ENCODE measurements around the gene CEMIP2.
"Not testable (repeated sequence)": the region's sequence is repeated elsewhere in the genome, so short reads cannot be mapped to it uniquely, and the experiment has no call there.

CEMIP2 gene, protein sequence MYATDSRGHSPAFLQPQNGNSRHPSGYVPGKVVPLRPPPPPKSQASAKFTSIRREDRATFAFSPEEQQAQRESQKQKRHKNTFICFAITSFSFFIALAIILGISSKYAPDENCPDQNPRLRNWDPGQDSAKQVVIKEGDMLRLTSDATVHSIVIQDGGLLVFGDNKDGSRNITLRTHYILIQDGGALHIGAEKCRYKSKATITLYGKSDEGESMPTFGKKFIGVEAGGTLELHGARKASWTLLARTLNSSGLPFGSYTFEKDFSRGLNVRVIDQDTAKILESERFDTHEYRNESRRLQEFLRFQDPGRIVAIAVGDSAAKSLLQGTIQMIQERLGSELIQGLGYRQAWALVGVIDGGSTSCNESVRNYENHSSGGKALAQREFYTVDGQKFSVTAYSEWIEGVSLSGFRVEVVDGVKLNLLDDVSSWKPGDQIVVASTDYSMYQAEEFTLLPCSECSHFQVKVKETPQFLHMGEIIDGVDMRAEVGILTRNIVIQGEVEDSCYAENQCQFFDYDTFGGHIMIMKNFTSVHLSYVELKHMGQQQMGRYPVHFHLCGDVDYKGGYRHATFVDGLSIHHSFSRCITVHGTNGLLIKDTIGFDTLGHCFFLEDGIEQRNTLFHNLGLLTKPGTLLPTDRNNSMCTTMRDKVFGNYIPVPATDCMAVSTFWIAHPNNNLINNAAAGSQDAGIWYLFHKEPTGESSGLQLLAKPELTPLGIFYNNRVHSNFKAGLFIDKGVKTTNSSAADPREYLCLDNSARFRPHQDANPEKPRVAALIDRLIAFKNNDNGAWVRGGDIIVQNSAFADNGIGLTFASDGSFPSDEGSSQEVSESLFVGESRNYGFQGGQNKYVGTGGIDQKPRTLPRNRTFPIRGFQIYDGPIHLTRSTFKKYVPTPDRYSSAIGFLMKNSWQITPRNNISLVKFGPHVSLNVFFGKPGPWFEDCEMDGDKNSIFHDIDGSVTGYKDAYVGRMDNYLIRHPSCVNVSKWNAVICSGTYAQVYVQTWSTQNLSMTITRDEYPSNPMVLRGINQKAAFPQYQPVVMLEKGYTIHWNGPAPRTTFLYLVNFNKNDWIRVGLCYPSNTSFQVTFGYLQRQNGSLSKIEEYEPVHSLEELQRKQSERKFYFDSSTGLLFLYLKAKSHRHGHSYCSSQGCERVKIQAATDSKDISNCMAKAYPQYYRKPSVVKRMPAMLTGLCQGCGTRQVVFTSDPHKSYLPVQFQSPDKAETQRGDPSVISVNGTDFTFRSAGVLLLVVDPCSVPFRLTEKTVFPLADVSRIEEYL (N-terminal part only)

GRCh38 chr9:71768388-71769174 lies at the start of gene CEMIP2:
Gene CEMIP2 (minus strand): TSS chr9:71768513. CDS start chr9:71750373, 18,140 bp downstream.
- peak; percentile 87 for DNase-seq (ENCODE audit: low spot score)

DNA sequence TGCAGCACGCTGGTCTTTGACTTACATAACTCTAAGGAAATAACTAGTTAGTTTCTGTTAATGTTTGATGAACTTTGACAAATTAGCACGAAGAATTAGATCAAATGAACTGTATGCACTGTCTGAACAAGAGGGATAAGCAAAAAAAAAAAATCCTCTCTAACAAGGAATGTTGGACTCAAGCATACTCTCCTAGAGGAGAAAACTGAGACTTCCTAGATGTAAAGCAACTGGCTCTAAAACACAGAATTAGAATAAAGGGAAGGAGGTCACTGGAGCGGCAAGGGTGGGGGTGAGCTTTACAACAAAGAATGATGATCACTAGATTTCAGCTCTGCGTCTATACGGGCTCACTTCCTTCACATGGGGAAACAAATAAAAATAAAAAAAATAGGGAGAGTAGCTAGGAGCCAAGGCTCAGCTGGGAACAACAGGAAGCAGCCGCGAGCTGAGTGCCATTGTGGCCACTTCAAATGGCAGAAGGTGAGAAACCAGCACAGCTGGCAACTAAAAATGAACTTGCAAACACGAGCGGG lies 48.7 kb upstream of the CEMIP2 start:
- no peak for DNase-seq (ENCODE audit: low spot score)

- DNase-seq (ENCODE audit: low spot score): no peak
Measured at GRCh38 chr9:71814815-71815214, 46.5 kb upstream of the CEMIP2 start.

DNA sequence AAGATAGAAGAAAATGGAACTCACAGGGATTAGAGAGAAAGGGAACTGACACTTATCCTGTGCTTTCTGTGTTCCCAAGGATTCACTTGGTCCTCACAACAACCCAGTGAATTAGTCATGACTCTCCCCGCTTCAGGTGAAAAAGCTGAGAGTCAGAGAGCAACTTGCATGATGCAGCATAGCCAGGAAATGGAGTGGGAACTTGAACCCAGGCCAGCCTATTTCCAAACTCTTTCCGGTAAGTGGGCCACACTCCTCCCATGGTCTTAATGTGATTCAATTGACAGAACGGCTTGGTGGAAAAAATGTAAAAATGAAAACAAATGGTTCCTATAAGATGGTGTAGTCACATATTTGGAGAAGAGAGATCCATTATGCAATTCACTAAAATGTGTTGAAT lies 45.9 kb upstream of the CEMIP2 start:
- no peak for DNase-seq (ENCODE audit: low spot score)

DNA sequence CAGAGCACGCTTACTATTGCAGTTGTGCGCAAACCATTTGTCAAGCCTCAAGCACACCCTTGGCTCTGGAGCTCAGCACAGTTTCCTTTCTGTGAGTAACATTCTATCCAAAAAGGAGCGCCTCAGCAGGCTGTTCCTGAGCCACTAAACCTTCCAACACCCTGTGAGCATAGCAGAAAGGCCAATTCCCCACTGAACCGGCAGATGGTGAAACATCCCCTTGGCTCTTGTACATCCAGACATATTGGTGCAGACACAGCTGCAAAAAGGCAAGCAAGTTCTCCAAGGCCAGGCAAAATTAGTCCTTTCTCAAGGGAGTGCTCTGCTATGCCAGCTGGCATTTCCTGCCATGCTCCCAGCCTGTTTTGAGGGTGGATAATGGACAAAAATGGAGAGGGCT lies 44.1 kb upstream of the CEMIP2 start:
- DNase-seq (ENCODE audit: low spot score): no peak

GRCh38 chr9:71808068-71808467 lies 39.8 kb upstream of the CEMIP2 start:
- DNase-seq (ENCODE audit: low spot score): no peak

DNA sequence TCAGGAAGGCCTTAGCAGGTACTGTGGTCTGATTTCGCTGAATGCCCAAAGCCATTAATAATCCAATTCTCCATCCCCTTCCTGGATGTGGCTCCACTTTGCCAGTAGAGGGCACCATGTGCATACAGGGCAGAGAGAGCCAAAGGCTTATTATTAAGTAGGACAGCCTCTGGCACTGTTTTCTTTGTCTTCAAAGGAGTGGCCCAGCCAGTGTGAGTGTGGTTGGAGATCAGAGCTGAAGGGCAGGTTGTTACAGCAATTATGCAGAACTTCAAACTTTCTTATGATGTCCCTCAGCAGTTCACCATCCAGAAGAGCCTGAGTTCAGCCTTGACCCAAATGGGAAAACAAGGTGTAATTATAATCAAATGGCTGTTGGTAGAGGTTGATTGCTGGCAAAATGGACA lies 38.6 kb upstream of the CEMIP2 start:
- peak; percentile 79 for DNase-seq (ENCODE audit: low spot score)

GRCh38 chr9:71805096-71805495 lies 36.8 kb upstream of the CEMIP2 start:
- not testable (repeated sequence) for DNase-seq (ENCODE audit: low spot score)

DNA sequence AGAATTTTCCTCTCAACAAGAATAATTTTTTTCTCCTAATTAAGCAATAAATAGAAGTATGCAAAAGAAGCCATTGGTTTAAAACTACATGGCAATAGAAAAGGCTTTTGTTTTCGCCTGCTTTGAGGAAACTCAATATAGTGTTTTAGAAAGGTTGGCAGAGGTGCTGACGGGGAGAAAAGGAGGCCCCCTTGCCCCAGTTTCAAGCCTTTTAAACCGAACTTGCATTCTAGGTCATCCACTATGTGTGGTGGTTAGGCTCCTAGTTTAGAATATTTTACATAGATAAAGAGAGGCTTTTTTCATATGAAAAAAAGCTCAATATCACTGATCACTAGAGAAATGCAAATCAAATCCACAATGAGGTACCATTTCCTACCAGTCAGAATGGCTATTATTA lies 33.5 kb upstream of the CEMIP2 start:
- no peak for DNase-seq (ENCODE audit: low spot score)

- DNase-seq (ENCODE audit: low spot score): no peak
Measured at GRCh38 chr9:71797266-71797665, 29.0 kb upstream of the CEMIP2 start.

GRCh38 chr9:71796100-71796767 lies 27.9 kb upstream of the CEMIP2 start:
- no peak for DNase-seq (ENCODE audit: low spot score)

DNA sequence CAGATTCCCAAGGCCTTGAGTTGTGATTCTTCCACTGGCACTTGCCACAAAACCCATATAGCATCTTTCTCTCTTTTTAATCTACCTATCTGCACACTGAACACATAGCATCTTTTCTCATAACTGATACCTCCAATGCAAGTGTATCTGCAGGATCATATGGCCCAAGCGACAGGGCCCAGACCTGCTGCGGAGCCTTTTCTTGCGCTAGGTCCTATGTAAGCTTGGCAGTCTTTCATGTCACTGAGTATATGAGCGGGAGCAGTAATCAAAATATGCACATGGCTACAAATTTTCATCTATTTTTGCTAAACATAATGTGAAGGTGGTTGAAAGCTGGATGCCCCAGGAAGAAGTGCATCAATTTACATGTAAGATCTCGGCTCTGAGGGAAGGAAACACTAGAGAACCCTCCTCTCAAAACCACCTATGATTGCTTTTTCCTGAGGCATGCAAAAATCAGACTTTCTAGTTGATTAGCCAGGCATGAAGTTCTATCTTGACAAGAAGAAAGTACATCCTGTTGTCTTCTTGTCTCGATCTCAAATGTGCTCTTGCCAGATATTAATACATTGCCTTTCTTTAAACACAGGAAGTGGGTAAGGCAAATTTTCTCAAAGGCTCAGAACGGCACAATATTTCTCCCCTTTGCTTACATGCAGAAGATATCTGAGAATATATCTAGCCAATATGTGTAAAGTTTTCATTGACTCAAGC lies 26.9 kb upstream of the CEMIP2 start:
- DNase-seq (ENCODE audit: low spot score): no peak

DNA sequence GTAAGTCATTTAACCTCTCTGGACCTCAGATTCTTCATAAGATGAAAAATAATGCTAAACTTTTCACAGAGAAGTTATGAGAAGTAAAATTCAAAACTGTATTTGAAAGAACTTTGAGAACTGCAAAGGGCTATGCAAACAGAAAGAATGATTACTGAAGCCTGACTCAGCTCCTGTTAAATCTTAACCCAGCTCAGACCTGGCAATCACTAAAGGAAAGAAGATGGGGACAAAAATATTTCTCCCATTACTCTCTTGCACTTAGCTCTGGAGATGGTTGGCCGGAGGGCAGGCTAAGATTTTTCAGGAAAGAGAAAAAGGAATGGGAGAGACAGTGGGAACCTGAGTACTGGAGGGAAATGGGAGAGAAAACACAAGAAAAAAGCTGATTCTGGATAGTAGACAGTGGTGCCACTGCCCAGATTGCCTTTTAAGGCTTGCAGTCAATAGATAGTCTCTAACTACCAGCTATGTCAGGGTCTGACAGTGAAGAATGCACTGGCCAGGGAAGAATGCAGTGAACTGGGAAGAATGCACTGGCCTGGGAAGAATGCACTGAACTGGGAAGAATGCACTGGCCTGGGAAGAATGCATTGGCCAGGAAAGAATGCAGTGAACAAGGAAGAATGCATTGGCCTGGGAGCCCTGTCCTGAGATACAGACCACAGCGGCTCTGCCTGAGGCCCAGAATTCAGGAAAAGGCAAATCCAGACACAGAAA lies 25.2 kb upstream of the CEMIP2 start:
- peak; percentile 32 for DNase-seq (ENCODE audit: low spot score)

- no peak for DNase-seq (ENCODE audit: low spot score)
Measured at GRCh38 chr9:71791875-71792274, 23.6 kb upstream of the CEMIP2 start.

GRCh38 chr9:71790296-71790695 lies 22.0 kb upstream of the CEMIP2 start:
- no peak for DNase-seq (ENCODE audit: low spot score)

GRCh38 chr9:71783120-71783523 lies 14.8 kb upstream of the CEMIP2 start:
- no peak for DNase-seq (ENCODE audit: low spot score)

DNA sequence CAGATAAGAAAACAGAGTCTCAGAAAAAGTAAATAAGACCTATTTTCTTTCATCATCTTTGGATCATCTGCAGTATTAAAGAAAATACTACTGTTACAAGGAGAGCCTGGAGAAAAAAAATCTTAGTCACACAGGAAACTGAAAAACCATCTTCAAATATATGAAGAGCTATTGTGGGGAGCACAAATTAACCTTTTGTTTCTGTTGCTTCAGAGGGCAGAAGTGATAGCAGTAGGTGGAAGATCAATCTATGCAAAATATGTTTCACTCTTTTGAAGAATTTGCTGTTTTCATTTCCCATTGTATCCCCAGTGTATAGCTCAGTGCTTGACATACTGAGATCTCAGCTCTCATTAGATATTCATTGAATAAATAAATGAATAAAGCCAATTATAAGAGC lies 13.1 kb upstream of the CEMIP2 start:
- DNase-seq (ENCODE audit: low spot score): no peak

DNA sequence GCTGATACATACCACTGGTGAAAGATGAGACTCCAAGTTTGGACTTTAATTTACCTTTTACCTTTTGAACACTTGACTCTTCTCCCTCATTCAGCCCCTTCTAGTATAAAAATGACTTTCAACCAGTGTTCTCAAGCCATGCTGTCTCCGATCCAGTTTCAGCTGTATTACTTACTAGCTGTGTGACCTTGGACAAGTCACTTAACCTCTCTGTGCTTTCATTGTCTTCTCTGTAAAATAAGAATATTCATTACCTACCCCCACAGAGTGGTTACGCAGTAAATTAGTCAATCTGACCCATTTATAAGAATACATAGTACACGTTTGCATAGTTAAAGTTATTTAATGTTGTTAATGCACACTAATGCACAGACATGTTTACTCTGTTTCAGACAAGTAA lies 12.6 kb upstream of the CEMIP2 start:
- no peak for DNase-seq (ENCODE audit: low spot score)

- no peak for DNase-seq (ENCODE audit: low spot score)
Measured at GRCh38 chr9:71778085-71778484, 9.8 kb upstream of the CEMIP2 start.
